ENCODE results near the gene MYCL. TPM values are rescaled to one million over a fixed set of nuclear protein-coding genes. Genes with fewer than 3 reads are reported as not detected.

Gene MYCL
- total RNA-seq: under 1 TPM; 0.10 to 0.18 TPM

- ChIA-PET POLR2A (interaction anchor here (0.9 to 3.5 kb wide), 9 partner anchors 12 to 141 kb away, joined by 3 to 18 read pairs (median 3); partner anchors contain the start of genes BMP8B, CAP1 and TRIT1), CTCF (interaction anchor here (0.6 to 2.5 kb wide), 31 partner anchors 8 to 1032 kb away, joined by 3 to 32 read pairs (median 4); no protein-coding TSS in a partner anchor)
- H3K27ac Mint-ChIP-seq: no peak within 1 kb of the TSS
- no peaks in the 10 kb centered on the region for H3K36me3 Mint-ChIP-seq (ENCODE audit: low read depth)
- H3K27me3 Mint-ChIP-seq: peaks cover 64% of the 10 kb centered on the region
- H3K4me1 Mint-ChIP-seq: peaks cover 5% of the 10 kb centered on the region
- peak within 1 kb of the TSS; percentile 66 for H3K4me3 Mint-ChIP-seq
- H3K9me3 Mint-ChIP-seq: no peaks in the 10 kb centered on the region
- peak; percentile 76 for DNase-seq
Observed at GRCh38 chr1:39901714-39902459, at the start of gene MYCL. Gene MYCL (minus strand): TSS chr1:39901917. CDS start chr1:39901434, 483 bp downstream.

DNA sequence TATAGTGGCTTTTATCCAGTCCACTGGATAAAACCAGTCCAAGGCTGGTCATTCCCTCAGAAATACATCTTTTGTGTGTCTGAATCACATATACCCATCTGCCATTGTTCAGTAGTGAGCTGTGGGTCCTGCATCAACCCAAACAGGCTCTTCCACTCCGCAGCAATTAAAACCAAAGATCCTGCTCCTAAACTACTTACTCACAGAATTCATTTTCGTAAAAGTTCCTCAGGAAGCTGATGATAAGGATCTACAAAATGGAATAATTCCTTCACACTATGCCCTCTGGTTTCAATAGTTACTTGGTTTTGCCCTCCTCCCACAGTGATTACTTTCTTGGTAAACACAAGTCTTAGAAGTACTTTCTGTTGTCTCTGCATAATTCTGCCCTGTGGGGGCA lies 48.2 kb upstream of the MYCL start:
- POLR2A ChIA-PET: no interaction called here
- CTCF ChIA-PET: interaction anchor here (0.9 kb wide), 1 partner anchor 82 kb away, joined by 5 read pairs; no protein-coding TSS in a partner anchor
- peaks cover 7% of the 10 kb centered on the region for H3K4me1 Mint-ChIP-seq
- H3K4me3 Mint-ChIP-seq: no peak overlapping the region
- H3K9me3 Mint-ChIP-seq: no peaks in the 10 kb centered on the region
- peaks cover 4% of the 10 kb centered on the region for H3K27me3 Mint-ChIP-seq
- H3K27ac Mint-ChIP-seq: no peak overlapping the region
- H3K36me3 Mint-ChIP-seq (ENCODE audit: low read depth): no peaks in the 10 kb centered on the region
- no peak for DNase-seq

GRCh38 chr1:39947260-39947659 lies 45.5 kb upstream of the MYCL start:
- POLR2A ChIA-PET: no interaction called here
- Mint-ChIP-seq H3K9me3 (no peaks in the 10 kb centered on the region), H3K27ac (no peak overlapping the region), H3K36me3 (ENCODE audit: low read depth) (no peaks in the 10 kb centered on the region), H3K4me1 (peaks cover 4% of the 10 kb centered on the region), H3K27me3 (peaks cover 9% of the 10 kb centered on the region), H3K4me3 (no peak overlapping the region)
- CTCF ChIA-PET: no interaction called here
- DNase-seq: no peak

DNA sequence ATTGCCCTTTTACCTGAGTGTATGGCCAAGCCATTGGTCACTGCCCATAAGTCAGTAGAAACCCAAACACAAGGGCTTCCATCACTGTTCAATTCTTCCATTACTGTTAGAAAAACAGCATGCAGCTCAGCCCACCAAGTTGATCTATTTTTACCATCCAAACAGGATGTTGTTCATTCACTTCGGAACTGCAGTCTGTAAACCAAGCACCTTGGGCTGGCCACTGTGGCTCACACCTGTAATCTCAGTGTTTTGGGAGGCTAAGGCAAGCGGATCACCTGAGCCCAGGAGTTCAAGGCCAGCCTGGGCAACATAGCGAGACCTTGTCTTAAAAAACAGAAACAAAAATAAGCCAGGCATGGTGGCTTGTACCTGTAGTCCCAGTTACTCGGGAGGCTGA lies 44.5 kb upstream of the MYCL start:
- DNase-seq: no peak
- H3K27me3 Mint-ChIP-seq: peaks cover 9% of the 10 kb centered on the region
- no peak overlapping the region for H3K27ac Mint-ChIP-seq
- ChIA-PET POLR2A (no interaction called here), CTCF (interaction anchor here (1.4 kb wide), 1 partner anchor 28 kb away, joined by 3 read pairs; no protein-coding TSS in a partner anchor)
- peaks cover 4% of the 10 kb centered on the region for H3K4me1 Mint-ChIP-seq
- H3K36me3 Mint-ChIP-seq (ENCODE audit: low read depth): no peaks in the 10 kb centered on the region
- no peaks in the 10 kb centered on the region for H3K9me3 Mint-ChIP-seq
- H3K4me3 Mint-ChIP-seq: no peak overlapping the region

GRCh38 chr1:39944410-39945112 lies 42.8 kb upstream of the MYCL start:
- H3K27me3 Mint-ChIP-seq: peaks cover 9% of the 10 kb centered on the region
- no peaks in the 10 kb centered on the region for H3K36me3 Mint-ChIP-seq (ENCODE audit: low read depth)
- H3K4me1 Mint-ChIP-seq: peaks cover 4% of the 10 kb centered on the region
- ChIA-PET POLR2A (no interaction called here), CTCF (no interaction called here)
- no peak overlapping the region for H3K27ac Mint-ChIP-seq
- no peaks in the 10 kb centered on the region for H3K9me3 Mint-ChIP-seq
- no peak for DNase-seq
- H3K4me3 Mint-ChIP-seq: no peak overlapping the region

GRCh38 chr1:39943471-39944290 lies 42.0 kb upstream of the MYCL start:
- Mint-ChIP-seq H3K27ac (no peak overlapping the region), H3K9me3 (no peaks in the 10 kb centered on the region), H3K4me1 (peaks cover 4% of the 10 kb centered on the region), H3K36me3 (ENCODE audit: low read depth) (no peaks in the 10 kb centered on the region), H3K27me3 (peaks cover 9% of the 10 kb centered on the region), H3K4me3 (no peak overlapping the region)
- CTCF ChIA-PET: interaction anchor here (1.2 kb wide), 1 partner anchor 29 kb away, joined by 5 read pairs; no protein-coding TSS in a partner anchor
- POLR2A ChIA-PET: no interaction called here
- no peak for DNase-seq

GRCh38 chr1:39940980-39941871 lies 39.5 kb upstream of the MYCL start:
- Mint-ChIP-seq H3K27me3 (peaks cover 9% of the 10 kb centered on the region), H3K9me3 (no peaks in the 10 kb centered on the region), H3K4me1 (peaks cover 2% of the 10 kb centered on the region), H3K36me3 (ENCODE audit: low read depth) (no peaks in the 10 kb centered on the region), H3K4me3 (no peak overlapping the region), H3K27ac (no peak overlapping the region)
- POLR2A ChIA-PET: interaction anchor here (0.9 kb wide), 1 partner anchor 14 kb away, joined by 3 read pairs; no protein-coding TSS in a partner anchor
- CTCF ChIA-PET: no interaction called here
- no peak for DNase-seq

- peaks cover 2% of the 10 kb centered on the region for H3K4me1 Mint-ChIP-seq
- H3K27ac Mint-ChIP-seq: no peak overlapping the region
- H3K36me3 Mint-ChIP-seq (ENCODE audit: low read depth): no peaks in the 10 kb centered on the region
- no peak overlapping the region for H3K4me3 Mint-ChIP-seq
- CTCF ChIA-PET: interaction anchor here (0.7 to 1.2 kb wide), 3 partner anchors 11 to 34 kb away, joined by 3 to 5 read pairs (median 4); no protein-coding TSS in a partner anchor
- H3K9me3 Mint-ChIP-seq: no peaks in the 10 kb centered on the region
- POLR2A ChIA-PET: interaction anchor here (0.9 kb wide), 1 partner anchor 15 kb away, joined by 3 read pairs; no protein-coding TSS in a partner anchor
- no peak for DNase-seq
- H3K27me3 Mint-ChIP-seq: peaks cover 9% of the 10 kb centered on the region
Observed at GRCh38 chr1:39940253-39940652, 38.5 kb upstream of the MYCL start.

DNA sequence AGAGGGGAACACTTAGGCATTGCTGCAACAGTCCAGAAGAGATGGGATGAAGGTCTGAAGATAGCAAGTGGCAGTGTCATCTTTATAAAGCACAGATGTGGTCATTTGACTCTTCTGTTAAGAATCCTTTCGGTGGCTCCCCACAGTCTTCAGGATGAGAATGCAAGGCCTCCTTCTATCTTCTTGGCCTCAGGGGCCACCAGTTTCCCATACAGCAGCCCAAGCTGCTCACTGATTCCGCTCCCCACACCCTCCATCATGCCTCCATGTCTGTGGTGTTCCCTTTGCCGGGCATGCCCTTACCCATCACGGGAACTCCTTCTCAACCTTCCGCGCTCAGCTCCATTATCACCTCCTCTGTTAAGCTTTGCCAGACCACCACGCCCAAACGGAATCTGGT lies 37.1 kb upstream of the MYCL start:
- no peaks in the 10 kb centered on the region for H3K36me3 Mint-ChIP-seq (ENCODE audit: low read depth)
- no peak overlapping the region for H3K27ac Mint-ChIP-seq
- ChIA-PET POLR2A (no interaction called here), CTCF (interaction anchor here (0.9 kb wide), 1 partner anchor 20 kb away, joined by 3 read pairs; no protein-coding TSS in a partner anchor)
- no peak overlapping the region for H3K4me3 Mint-ChIP-seq
- no peaks in the 10 kb centered on the region for H3K9me3 Mint-ChIP-seq
- peaks cover 7% of the 10 kb centered on the region for H3K27me3 Mint-ChIP-seq
- DNase-seq: no peak
- H3K4me1 Mint-ChIP-seq: no peaks in the 10 kb centered on the region

DNA sequence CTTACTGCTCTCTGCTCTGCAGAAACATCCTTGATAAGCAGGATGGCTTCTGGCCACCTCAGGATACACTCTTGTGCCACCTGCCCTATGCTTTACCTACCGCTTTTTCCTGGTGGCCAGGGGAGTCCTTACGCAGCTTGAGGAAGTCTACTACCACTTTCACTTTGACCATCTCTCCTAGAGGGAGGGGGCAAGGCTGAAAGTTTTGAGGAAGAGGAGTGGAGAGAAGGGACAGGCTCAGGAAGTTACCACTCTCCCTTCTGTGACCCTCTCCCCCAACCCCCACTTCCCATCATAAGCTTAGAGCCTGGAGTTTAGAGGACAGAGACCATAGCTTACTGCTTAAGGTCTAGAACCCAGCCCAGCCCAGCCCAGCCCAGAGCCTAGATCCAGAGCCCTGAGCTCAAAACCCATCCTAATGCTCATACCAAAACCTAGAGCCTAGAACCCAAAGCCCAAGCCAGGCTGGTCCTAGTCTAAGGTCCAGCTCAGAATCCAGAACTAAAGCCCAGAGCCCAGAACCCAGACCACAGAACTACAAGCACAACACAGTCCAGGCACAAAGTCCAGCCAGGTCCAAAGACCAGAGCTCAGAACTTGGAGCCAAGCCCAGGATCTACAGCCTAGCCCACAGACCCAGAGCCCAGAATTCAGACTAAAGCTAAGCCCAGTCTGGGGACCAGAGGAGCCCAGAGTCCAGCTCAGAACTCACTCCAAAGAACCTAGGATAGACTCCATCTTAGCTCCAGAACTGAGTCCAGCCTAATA lies 35.2 kb upstream of the MYCL start:
- H3K27me3 Mint-ChIP-seq: peaks cover 2% of the 10 kb centered on the region
- no peaks in the 10 kb centered on the region for H3K36me3 Mint-ChIP-seq (ENCODE audit: low read depth)
- no peaks in the 10 kb centered on the region for H3K4me1 Mint-ChIP-seq
- no peak overlapping the region for H3K27ac Mint-ChIP-seq
- no peak for DNase-seq
- POLR2A ChIA-PET: no interaction called here
- no peak overlapping the region for H3K4me3 Mint-ChIP-seq
- H3K9me3 Mint-ChIP-seq: no peaks in the 10 kb centered on the region
- CTCF ChIA-PET: interaction anchor here (1.1 to 1.3 kb wide), 3 partner anchors 11 to 38 kb away, joined by 3 to 5 read pairs (median 4); no protein-coding TSS in a partner anchor
